ENCODE data around the gene C16orf74.

C16orf74 gene

GRCh38 chr16:85674828-85675227 is 76.1 kb downstream of the C16orf74 start:
- no peaks in the 10 kb centered on the region for H3K27me3 Mint-ChIP-seq (ENCODE audit: low read depth, poor library complexity)
- H3K4me1 Mint-ChIP-seq, result peaks cover 8% of the 10 kb centered on the region
- H3K9me3 Mint-ChIP-seq, result no peaks in the 10 kb centered on the region
- no peak for TF ChIP-seq CTCF (IDR thresholded peaks at IDR 0.05)
- H3K36me3 Mint-ChIP-seq (ENCODE audit: low read depth), result peaks cover 56% of the 10 kb centered on the region
- H3K4me3 Mint-ChIP-seq, result no peak overlapping the region
- no peak for DNase-seq
- H3K27ac Mint-ChIP-seq, result peak overlapping the region; percentile 58

GRCh38 chr16:85674418-85674755 is 76.5 kb downstream of the C16orf74 start:
- Mint-ChIP-seq H3K9me3 (no peaks in the 10 kb centered on the region), H3K4me1 (peaks cover 13% of the 10 kb centered on the region), H3K36me3 (ENCODE audit: low read depth) (peaks cover 56% of the 10 kb centered on the region), H3K27ac (peak overlapping the region; percentile 16), H3K27me3 (ENCODE audit: low read depth, poor library complexity) (no peaks in the 10 kb centered on the region), H3K4me3 (no peak overlapping the region)
- no peak for DNase-seq
- no peak for TF ChIP-seq CTCF (IDR thresholded peaks at IDR 0.05)

GRCh38 chr16:85673529-85674417 is 77.1 kb downstream of the C16orf74 start:
- TF ChIP-seq CTCF (IDR thresholded peaks at IDR 0.05), result no peak
- Mint-ChIP-seq H3K9me3 (no peaks in the 10 kb centered on the region), H3K27ac (peak overlapping the region; percentile 16), H3K4me3 (no peak overlapping the region), H3K36me3 (ENCODE audit: low read depth) (peaks cover 60% of the 10 kb centered on the region), H3K4me1 (peaks cover 14% of the 10 kb centered on the region), H3K27me3 (ENCODE audit: low read depth, poor library complexity) (no peaks in the 10 kb centered on the region)
- DNase-seq, result no peak

GRCh38 chr16:85670840-85671239 is 80.1 kb downstream of the C16orf74 start:
- Mint-ChIP-seq H3K4me3 (no peak overlapping the region), H3K27ac (peak overlapping the region; percentile 87), H3K36me3 (ENCODE audit: low read depth) (peaks cover 78% of the 10 kb centered on the region), H3K9me3 (no peaks in the 10 kb centered on the region), H3K27me3 (ENCODE audit: low read depth, poor library complexity) (no peaks in the 10 kb centered on the region), H3K4me1 (peaks cover 14% of the 10 kb centered on the region)
- TF ChIP-seq CTCF (IDR thresholded peaks at IDR 0.05), result no peak
- no peak for DNase-seq

- Mint-ChIP-seq H3K4me3 (no peak overlapping the region), H3K9me3 (no peaks in the 10 kb centered on the region)
These were observed 82.0 kb downstream of the C16orf74 start for GRCh38 chr16:85668676-85669424.

More at GRCh38 chr16:85668676-85669424, 82.0 kb downstream of the C16orf74 start:
- no peak for DNase-seq
- Mint-ChIP-seq H3K36me3 (ENCODE audit: low read depth) (peaks cover 76% of the 10 kb centered on the region), H3K4me1 (peaks cover 14% of the 10 kb centered on the region), H3K27me3 (ENCODE audit: low read depth, poor library complexity) (no peaks in the 10 kb centered on the region), H3K27ac (no peak overlapping the region)
- TF ChIP-seq CTCF (IDR thresholded peaks at IDR 0.05), result no peak

Data from nephron progenitor cell (in vitro differentiated cells).